SK-N-SH (cell line): ENCODE results near the gene RABEP2. TPM values are rescaled to one million over a fixed set of nuclear protein-coding genes. Genes with fewer than 3 reads are reported as not detected.

ENCODE experiments used
- CTCF ChIA-PET: fragments of 300-600, 350-600 bp; formaldehyde crosslinking; extraction: SDS; loops from one replicate; lab custom pipeline; 2021; lab: Yijun Ruan, JAX
- POLR2A ChIA-PET: fragments of 350-600 bp; sonication (Branson Sonifier 250); formaldehyde crosslinking; extraction: SDS; loops from one replicate; lab custom pipeline; 2020; ENCODE audit warnings: antibody characterized with exemption, inconsistent platforms; lab: Yijun Ruan, JAX
- DNase-seq: peaks from one replicate; pipeline ENCODE4 v3.0.0; 2012
- H2AFZ ChIP-seq: fragments of 200-600 bp; sonication (generic); 2 replicates; pipeline ENCODE4 v1.8.1; 2016; ENCODE audit warnings: antibody characterized with exemption, mild to moderate bottlenecking, low read depth
- H3F3A ChIP-seq: fragments of 200-600 bp; sonication (generic); replicated peaks from 2 replicates; pipeline ENCODE3; 2016; ENCODE audit warnings: antibody characterized with exemption, mild to moderate bottlenecking; ENCODE audit not compliant: insufficient read depth
- H3K27ac ChIP-seq, 2 experiments: fragments of 200-500 bp in 1 of 2; fragments of 200-600 bp in 1 of 2; sonication (Bioruptor generic) in 1 of 2; sonication (generic), shearing (Covaris generic) in 1 of 2; 2 replicates each; pipeline versions ENCODE4 v1.5.1 to v1.6.1; 2014 to 2016; ENCODE audit warnings: low read depth in 2 of 2, inconsistent platforms in 1 of 2, low read length in 1 of 2, mild to moderate bottlenecking in 1 of 2, mixed read lengths in 1 of 2
- H3K27me3 ChIP-seq: fragments of 200-600 bp; sonication (generic), shearing (Covaris generic); 2 replicates; pipeline ENCODE4 v1.6.1; 2016; ENCODE audit warnings: mixed run types; ENCODE audit not compliant: insufficient read depth
- H3K36me3 ChIP-seq, 2 experiments: fragments of 200-500 bp in 1 of 2; fragments of 200-600 bp in 1 of 2; sonication (Bioruptor generic) in 1 of 2; sonication (generic) in 1 of 2; replicated peaks in 1 of 2; 2 replicates each; pipeline versions ENCODE3 to v1.5.1; 2014 to 2016; ENCODE audit warnings: low read length in 1 of 2, mild to moderate bottlenecking in 1 of 2; ENCODE audit not compliant: insufficient read depth in 2 of 2, control insufficient read depth in 1 of 2
- H3K4me1 ChIP-seq, 2 experiments: fragments of 200-500 bp in 1 of 2; fragments of 200-600 bp in 1 of 2; sonication (Bioruptor generic) in 1 of 2; sonication (generic), shearing (Covaris generic) in 1 of 2; 2 replicates each; pipeline versions ENCODE4 v1.5.1 to v1.6.1; 2014 to 2016; ENCODE audit warnings: low read depth in 1 of 2, low read length in 1 of 2, mixed run types in 1 of 2; ENCODE audit not compliant: insufficient read depth in 2 of 2, control insufficient read depth in 1 of 2
- H3K4me2 ChIP-seq: fragments of 200-600 bp; sonication (generic), shearing (Covaris generic); 2 replicates; pipeline ENCODE4 v1.6.1; 2017; ENCODE audit warnings: mixed run types
- H3K4me3 ChIP-seq, 2 experiments: fragments of 200-500 bp in 1 of 2; fragments of 200-600 bp in 1 of 2; sonication (Bioruptor generic) in 1 of 2; sonication (generic), shearing (Covaris generic) in 1 of 2; 2 replicates each; pipeline versions ENCODE4 v1.5.1 to v1.8.1; 2014 to 2016; ENCODE audit warnings: low read depth in 2 of 2, inconsistent platforms in 1 of 2, low read length in 1 of 2, mild to moderate bottlenecking in 1 of 2, mixed read lengths in 1 of 2, moderate library complexity in 1 of 2
- H3K79me2 ChIP-seq: fragments of 200-600 bp; sonication (generic); 2 replicates; pipeline ENCODE4 v1.8.1; 2017; ENCODE audit warnings: mild to moderate bottlenecking; ENCODE audit not compliant: insufficient read depth
- H3K9ac ChIP-seq: fragments of 200-600 bp; sonication (generic); 2 replicates; pipeline ENCODE4 v1.6.1; 2017; ENCODE audit warnings: mixed run types
- H3K9me2 ChIP-seq: fragments of 200-600 bp; sonication (generic); 2 replicates; pipeline ENCODE4 v1.6.1; 2017; ENCODE audit warnings: mixed run types
- H3K9me3 ChIP-seq: fragments of 200-600 bp; sonication (generic); 2 replicates; pipeline ENCODE4 v1.6.1; 2017; ENCODE audit warnings: mixed run types, mild to moderate bottlenecking, moderate library complexity
- H4K20me1 ChIP-seq: fragments of 200-600 bp; sonication (generic); 2 replicates; pipeline ENCODE4 v1.6.1; 2017; ENCODE audit warnings: mild to moderate bottlenecking, mixed run types; ENCODE audit not compliant: insufficient read depth
- CHD2 ChIP-seq: fragments of 150-350 bp; IDR thresholded peaks from 2 replicates; pipeline ENCODE4 v1.6.1; 2018; ENCODE audit warnings: low read length; ENCODE audit not compliant: partially characterized antibody
- CTCF ChIP-seq: fragments of 200-600 bp; sonication (generic); IDR thresholded peaks from 2 replicates; pipeline ENCODE4 v1.6.1; 2017; ENCODE audit warnings: antibody characterized with exemption, mild to moderate bottlenecking, moderate library complexity
- ELF1 ChIP-seq: IDR thresholded peaks from 2 replicates; pipeline ENCODE4 v1.4.0; 2012
- GATA2 ChIP-seq: sonication (generic); formaldehyde crosslinking; IDR thresholded peaks from 2 replicates; pipeline ENCODE4 v1.5.0; 2020; ENCODE audit warnings: mild to moderate bottlenecking, missing genetic modification reagents
- IRF3 ChIP-seq: fragments of 150-350 bp; IDR thresholded peaks from 2 replicates; pipeline ENCODE4 v1.6.1; 2016; ENCODE audit warnings: mild to moderate bottlenecking, low read depth, low read length
- MAX ChIP-seq: IDR thresholded peaks from 2 replicates; pipeline ENCODE4 v1.4.0; 2012; ENCODE audit warnings: low read depth
- MEF2A ChIP-seq: IDR thresholded peaks from 2 replicates; pipeline ENCODE4 v1.4.0; 2012; ENCODE audit warnings: low read depth, borderline replicate concordance
- POLR2AphosphoS5 ChIP-seq: IDR thresholded peaks from 2 replicates; pipeline ENCODE4 v1.6.1; 2012; ENCODE audit warnings: low read depth, low read length
- RAD21 ChIP-seq: IDR thresholded peaks from 2 replicates; pipeline ENCODE4 v1.6.1; 2012; ENCODE audit warnings: mild to moderate bottlenecking, low read length
- RXRA ChIP-seq: IDR thresholded peaks from 2 replicates; pipeline ENCODE4 v1.4.0; 2012; ENCODE audit warnings: low read depth, mild to moderate bottlenecking, borderline replicate concordance
- SIN3A ChIP-seq: IDR thresholded peaks from 2 replicates; pipeline ENCODE4 v1.6.1; 2012; ENCODE audit warnings: low read depth, mild to moderate bottlenecking, low read length, moderate library complexity, borderline replicate concordance
- SMC3 ChIP-seq: IDR thresholded peaks from 2 replicates; pipeline ENCODE4 v1.6.1; 2012; ENCODE audit warnings: low read depth, low read length, improper control_type of control experiment
- TAF1 ChIP-seq: IDR thresholded peaks from 2 replicates; pipeline ENCODE4 v1.6.1; 2012; ENCODE audit warnings: low read depth, mild to moderate bottlenecking, low read length, moderate library complexity, borderline replicate concordance
- TCF12 ChIP-seq: IDR thresholded peaks from 2 replicates; pipeline ENCODE4 v1.4.0; 2012
- TEAD4 ChIP-seq: IDR thresholded peaks from 2 replicates; pipeline ENCODE4 v1.4.0; 2012; ENCODE audit warnings: mild to moderate bottlenecking, borderline replicate concordance; ENCODE audit not compliant: insufficient read depth
- USF1 ChIP-seq: IDR thresholded peaks from 2 replicates; pipeline ENCODE4 v1.4.0; 2012; ENCODE audit warnings: low read depth, borderline replicate concordance
- USF2 ChIP-seq: fragments of 150-350 bp; IDR thresholded peaks from 2 replicates; pipeline ENCODE4 v1.6.1; 2017; ENCODE audit warnings: antibody characterized with exemption, low read length, low read depth, borderline replicate concordance
- ZBTB33 ChIP-seq: IDR thresholded peaks from 2 replicates; pipeline ENCODE4 v1.4.0; 2012; ENCODE audit warnings: low read depth, borderline replicate concordance
- WGBS: methylation state at CpG from one replicate; pipeline ENCODE4 v1.1.6; 2017; ENCODE audit warnings: low lambda C conversion rate; 5-methylcytosine and 5-hydroxymethylcytosine counted together
- polyA plus RNA-seq, 3 experiments: library from polyadenylated mRNA; depleted of rRNA; stranded (reverse); fragments of >200 nt; gene quantifications; 2 replicates each; pipeline ENCODE4 v1.2.3, GENCODE V29; 2012

The RABEP2 gene
- polyA plus RNA-seq, 1 of the 3 experiments (the other 2 are of a cell fraction), result 46.1 TPM

- no peak overlapping the region for H3K27ac ChIP-seq
- H3K27me3 ChIP-seq, result no peaks in the 10 kb centered on the region
- no peaks in the 10 kb centered on the region for H3K9me3 ChIP-seq
- H3K36me3 ChIP-seq, result no peaks in the 10 kb centered on the region
- no peak overlapping the region for H3K4me2 ChIP-seq
- H3K4me3 ChIP-seq, result no peak overlapping the region
- ChIA-PET POLR2A (no interaction called here), CTCF (interaction anchor here (1.3 to 1.4 kb wide), 2 partner anchors 13 to 58 kb away, joined by 3 to 6 read pairs; no protein-coding TSS in a partner anchor)
- no peaks in the 10 kb centered on the region for H4K20me1 ChIP-seq
- no peaks in the 10 kb centered on the region for H3K4me1 ChIP-seq
- H3F3A ChIP-seq, result no peaks in the 10 kb centered on the region
- H3K9me2 ChIP-seq, result no peaks in the 10 kb centered on the region
- WGBS, result 83% methylated on average over 10 of the region's 10 CpGs
- no peaks in the 10 kb centered on the region for H3K79me2 ChIP-seq
- H2AFZ ChIP-seq, result no peak overlapping the region
- TF ChIP-seq TEAD4, result no peak
- no peak for TF ChIP-seq MAX
- TF ChIP-seq GATA2 (CRISPR knock-in tag), result no peak
- no peak for TF ChIP-seq CHD2
- no peak for TF ChIP-seq SIN3A
- TF ChIP-seq RAD21, result no peak
- no peak for TF ChIP-seq POLR2AphosphoS5
- no peak for TF ChIP-seq RXRA
- TF ChIP-seq USF2, result no peak
- TF ChIP-seq ELF1, result no peak
- TF ChIP-seq IRF3, result no peak
- TF ChIP-seq ZBTB33, result no peak
- no peak for TF ChIP-seq CTCF
- TF ChIP-seq SMC3, result no peak
- no peak for TF ChIP-seq TCF12
- TF ChIP-seq USF1, result no peak
- TF ChIP-seq MEF2A, result no peak
- no peak for TF ChIP-seq TAF1
- TF ChIP-seq, all 33 proteins: peak for 0
- H3K9ac ChIP-seq, result no peak overlapping the region
- DNase-seq, result no peak
Measured at GRCh38 chr16:28886945-28887344, 38.1 kb downstream of the RABEP2 start.
